Kidney (tissue), 14 donors: Measurements from ENCODE around the gene DHRS2. TPM values are rescaled to one million over a fixed set of nuclear protein-coding genes. Genes with fewer than 3 reads are reported as not detected.

Source experiments
- DNase-seq, 5 donors: peaks; one replicate each; pipeline ENCODE4 v3.0.0-alpha.2; 2013 to 2020
- FAIRE-seq: peaks from 2 replicates; lab custom pipeline; 2012; peaks lifted over from hg19 to GRCh38; lab: Jason Lieb, UNC
- H3K27ac ChIP-seq, 2 donors: one replicate each; pipeline ENCODE4 v1.7.0; 2013; ENCODE audit warnings: low read depth in 2 of 2, low read length in 2 of 2, inconsistent platforms in 1 of 2
- H3K27me3 ChIP-seq: one replicate; pipeline ENCODE4 v1.7.1; 2013; ENCODE audit warnings: low read length, inconsistent platforms; ENCODE audit not compliant: control insufficient read depth, insufficient read depth
- H3K36me3 ChIP-seq, 3 donors: one replicate each; pipeline versions ENCODE4 v1.7.0 to v1.7.1; 2013; ENCODE audit warnings: low read length in 3 of 3, control low read depth in 1 of 3, inconsistent platforms in 1 of 3; ENCODE audit not compliant: insufficient read depth in 3 of 3, control insufficient read depth in 2 of 3
- H3K4me1 ChIP-seq, 3 donors: one replicate each; pipeline versions ENCODE4 v1.7.0 to v1.7.1; 2013; ENCODE audit warnings: low read length in 3 of 3, inconsistent platforms in 1 of 3, low read depth in 1 of 3; ENCODE audit not compliant: control insufficient read depth in 2 of 3, insufficient read depth in 2 of 3
- H3K4me3 ChIP-seq, 3 donors: one replicate each; pipeline versions ENCODE4 v1.7.0 to v1.8.1; 2013; ENCODE audit warnings: low read length in 3 of 3, control low read depth in 1 of 3, inconsistent platforms in 1 of 3
- H3K9ac ChIP-seq, 3 donors: one replicate each; pipeline versions ENCODE4 v1.7.0 to v1.7.1; 2013; ENCODE audit warnings: low read length in 3 of 3, control low read depth in 1 of 3, inconsistent platforms in 1 of 3
- H3K9me3 ChIP-seq, 3 donors: one replicate each; pipeline versions ENCODE4 v1.7.0 to v1.7.1; 2013; ENCODE audit warnings: low read length in 3 of 3, control low read depth in 1 of 3, inconsistent platforms in 1 of 3; ENCODE audit not compliant: control insufficient read depth in 2 of 3, insufficient read depth in 1 of 3
- CTCF ChIP-seq: IDR thresholded peaks from 3 replicates; pipeline ENCODE4 v1.5.1; 2012; ENCODE audit warnings: mild to moderate bottlenecking, moderate library complexity, borderline replicate concordance; ENCODE audit not compliant: insufficient read depth; ENCODE audit errors: extremely low read depth
- intact Hi-C: fragments of 100-400 bp; cut with DNase I; formaldehyde crosslinking; loops from one replicate; pipeline ENCODE4 v1.11.1; 2022
- polyA plus RNA-seq: library from polyadenylated mRNA; stranded (reverse); fragments of 350-450 nt; fragmentation: Illumina TruSeq; extraction: RNeasy Lipid Tissue Mini Kit (QIAGEN cat#74804); gene quantifications from one replicate; pipeline ENCODE4 v1.2.3, GENCODE V29; 2014; ENCODE audit warnings: low read depth, low replicate concordance; ENCODE audit not compliant: insufficient read depth
- total RNA-seq: library from RNA; stranded (reverse); fragmentation: NEBNext Ultra II Directional; extraction: Animal tissue kit (Norgen Biotek cat#: 25700); gene quantifications from one replicate; pipeline ENCODE4 v1.2.1, GENCODE V29; 2021
- donor health status: control.
- donor health status: control.
- donor health status: control.
- donor health status: control.
- donor health status: control.
- donor health status: DM: yes; HTN: yes; CAD: no.
- donor health status: Normal renal cell carcinoma (clear cell type).

Gene DHRS2
- total and polyA plus RNA-seq, 2 donors from 2014 or later = 0.31 to 2.4 TPM

DNA sequence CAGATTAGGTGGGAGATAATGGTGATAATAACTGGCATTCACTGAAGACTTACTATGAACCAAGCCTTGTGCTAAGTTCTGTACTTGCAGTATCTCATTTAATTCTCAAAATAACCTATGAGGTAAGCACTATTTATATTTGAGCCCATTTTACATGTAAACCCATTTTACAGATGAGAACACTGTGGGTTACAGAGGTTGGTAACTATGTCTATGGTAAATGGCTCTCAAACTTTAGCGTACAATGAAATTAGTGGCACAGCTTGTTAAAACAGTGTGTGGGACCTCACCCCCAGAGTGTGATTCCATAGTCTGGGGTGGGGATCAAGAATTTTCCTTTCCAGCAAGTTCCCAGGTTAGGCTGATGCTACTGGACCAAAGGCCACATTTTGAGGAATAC, 35.4 kb upstream of the DHRS2 start:
- no peaks in the 10 kb centered on the region for H3K4me1 ChIP-seq
- intact Hi-C loops = no loop called here

DNA sequence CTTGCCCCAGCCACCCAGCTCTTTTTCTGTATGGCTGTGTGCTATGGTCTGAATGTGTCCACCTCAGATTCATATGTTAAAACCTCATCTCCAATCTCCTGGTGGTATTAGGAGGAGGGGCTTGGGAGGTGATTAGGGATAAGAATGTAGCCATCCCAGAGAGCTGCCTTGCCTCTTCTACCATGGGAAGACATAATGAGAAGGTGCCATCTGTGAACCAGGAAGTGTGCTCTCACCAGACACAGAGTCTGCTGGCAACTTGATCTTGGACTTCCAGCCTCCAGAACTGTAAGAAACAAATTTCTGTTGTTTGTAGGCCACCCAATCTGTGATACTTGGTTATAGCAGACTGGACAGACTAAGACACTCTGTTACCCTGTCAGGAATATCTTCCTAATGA, 34.7 kb upstream of the DHRS2 start:
- intact Hi-C loops = no loop called here
- TF ChIP-seq CTCF = no peak
- H3K27me3 ChIP-seq = no peaks in the 10 kb centered on the region
- DNase-seq (no peak), FAIRE-seq (no peak)
- H3K9me3 ChIP-seq = no peaks in the 10 kb centered on the region
- H3K4me1 ChIP-seq = no peaks in the 10 kb centered on the region
- H3K36me3 ChIP-seq = no peaks in the 10 kb centered on the region
- H3K27ac ChIP-seq = no peak overlapping the region
- no peak overlapping the region for H3K4me3 ChIP-seq
- no peak overlapping the region for H3K9ac ChIP-seq

More for the DNA sequence above, 35.4 kb upstream of the DHRS2 start:
- H3K4me3 ChIP-seq = no peak overlapping the region
- no peak for TF ChIP-seq CTCF
- H3K36me3 ChIP-seq = no peaks in the 10 kb centered on the region
- no peaks in the 10 kb centered on the region for H3K27me3 ChIP-seq
- no peak for DNase-seq
- no peak for FAIRE-seq
- H3K27ac ChIP-seq = no peak overlapping the region
- H3K9me3 ChIP-seq = no peaks in the 10 kb centered on the region
- no peak overlapping the region for H3K9ac ChIP-seq

DNA sequence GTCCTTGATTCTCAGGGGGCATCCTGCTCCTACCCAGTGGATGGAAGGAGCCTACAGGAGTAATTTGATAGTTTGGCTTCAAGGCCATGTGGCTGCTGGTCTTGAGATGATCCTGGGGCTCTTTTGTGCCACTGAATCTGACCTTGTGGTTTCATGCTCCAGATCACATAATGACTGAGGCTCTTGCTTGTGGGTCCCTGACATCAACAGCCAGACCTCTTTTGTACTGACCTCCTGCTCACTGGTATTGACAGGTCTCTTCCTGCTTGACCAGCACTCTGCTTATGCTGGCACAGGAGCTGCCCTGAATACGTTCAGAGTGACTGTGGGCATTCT, 34.4 kb upstream of the DHRS2 start:
- Histone ChIP-seq H3K4me1 (no peaks in the 10 kb centered on the region), H3K9ac (no peak overlapping the region), H3K4me3 (no peak overlapping the region), H3K36me3 (no peaks in the 10 kb centered on the region), H3K27me3 (no peaks in the 10 kb centered on the region), H3K27ac (no peak overlapping the region), H3K9me3 (no peaks in the 10 kb centered on the region)
- FAIRE-seq (no peak), DNase-seq (no peak)
- no peak for TF ChIP-seq CTCF
- intact Hi-C loops = no loop called here
